PC-9 (cell line): ENCODE data around the gene COMMD9.

Experiments
- EZH2 ChIP-seq: fragments of 200-600 bp; sonication (generic); IDR thresholded peaks from 2 replicates; pipeline ENCODE4 v1.8.0; 2017; ENCODE audit warnings: antibody characterized with exemption, low read depth
- TF ChIP-seq, protein P1 (sequence below): fragments of 200-600 bp; sonication (generic); conservative IDR thresholded peaks from 2 replicates; pipeline ENCODE4 v1.6.1; 2017; ENCODE audit warnings: mixed run types, antibody characterized with exemption, mild to moderate bottlenecking, moderate library complexity

GRCh38 chr11:36271794-36272407 is 17.3 kb downstream of the COMMD9 start:
- TF ChIP-seq, protein P1, sequence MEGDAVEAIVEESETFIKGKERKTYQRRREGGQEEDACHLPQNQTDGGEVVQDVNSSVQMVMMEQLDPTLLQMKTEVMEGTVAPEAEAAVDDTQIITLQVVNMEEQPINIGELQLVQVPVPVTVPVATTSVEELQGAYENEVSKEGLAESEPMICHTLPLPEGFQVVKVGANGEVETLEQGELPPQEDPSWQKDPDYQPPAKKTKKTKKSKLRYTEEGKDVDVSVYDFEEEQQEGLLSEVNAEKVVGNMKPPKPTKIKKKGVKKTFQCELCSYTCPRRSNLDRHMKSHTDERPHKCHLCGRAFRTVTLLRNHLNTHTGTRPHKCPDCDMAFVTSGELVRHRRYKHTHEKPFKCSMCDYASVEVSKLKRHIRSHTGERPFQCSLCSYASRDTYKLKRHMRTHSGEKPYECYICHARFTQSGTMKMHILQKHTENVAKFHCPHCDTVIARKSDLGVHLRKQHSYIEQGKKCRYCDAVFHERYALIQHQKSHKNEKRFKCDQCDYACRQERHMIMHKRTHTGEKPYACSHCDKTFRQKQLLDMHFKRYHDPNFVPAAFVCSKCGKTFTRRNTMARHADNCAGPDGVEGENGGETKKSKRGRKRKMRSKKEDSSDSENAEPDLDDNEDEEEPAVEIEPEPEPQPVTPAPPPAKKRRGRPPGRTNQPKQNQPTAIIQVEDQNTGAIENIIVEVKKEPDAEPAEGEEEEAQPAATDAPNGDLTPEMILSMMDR: no peak
- TF ChIP-seq EZH2: no peak
